Cerebellar cortex (tissue), 1 donor: ENCODE measurements around the gene CASP12.
"Not testable (repeated sequence)": the region's sequence is repeated elsewhere in the genome, so short reads cannot be mapped to it uniquely, and the experiment has no call there.

Experiments
- DNase-seq: peaks from one replicate; pipeline ENCODE4 v3.0.0-alpha.2; 2015; ENCODE audit warnings: low spot score

The CASP12 gene

GRCh38 chr11:104897891-104898684, at the start of gene CASP12:
TSS of gene CASP12 (minus strand) at chr11:104898460.
- peak; percentile 90 for DNase-seq

GRCh38 chr11:104946907-104947306, 48.6 kb upstream of the CASP12 start:
- peak; percentile 19 for DNase-seq

DNA sequence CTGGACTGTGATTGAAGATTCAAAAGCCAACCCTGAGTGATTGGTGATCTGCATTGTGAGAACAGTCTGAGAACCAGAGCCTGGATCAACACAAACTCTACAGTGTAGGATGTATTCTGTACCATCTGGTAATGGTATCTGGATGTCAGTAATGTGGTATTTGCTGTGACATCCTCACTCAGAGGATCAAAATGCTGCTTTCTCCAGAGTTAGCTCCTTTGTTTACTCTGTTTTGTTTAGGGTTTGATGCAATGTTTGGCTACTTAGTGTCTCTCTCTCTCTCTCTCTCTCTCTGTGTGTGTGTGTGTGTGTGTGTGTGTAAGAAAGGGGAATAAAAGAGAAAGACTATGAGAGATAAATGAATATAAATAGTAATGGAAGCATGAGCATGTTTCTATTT, 45.8 kb upstream of the CASP12 start:
- DNase-seq, result no peak

- no peak for DNase-seq
Measured at GRCh38 chr11:104943561-104943960, 45.3 kb upstream of the CASP12 start.

GRCh38 chr11:104934594-104934993, 36.3 kb upstream of the CASP12 start:
- no peak for DNase-seq

DNA sequence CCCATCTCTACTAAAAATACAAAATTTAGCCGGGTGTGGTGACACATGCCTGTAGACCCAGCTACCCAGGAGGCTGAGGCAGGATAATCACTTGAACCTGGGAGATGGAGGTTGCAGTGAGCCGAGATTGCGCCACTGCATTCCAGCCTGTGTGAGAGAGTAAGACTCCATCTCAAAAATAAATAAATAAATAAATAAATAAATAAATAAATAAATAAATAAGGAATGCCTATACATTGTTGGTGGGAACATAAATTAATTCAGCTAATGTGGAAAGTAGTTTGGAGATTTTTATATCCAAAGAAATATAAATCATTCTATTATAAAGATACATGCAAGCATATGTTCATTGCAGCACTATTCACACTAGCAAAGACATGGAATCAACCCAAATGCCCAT, 35.8 kb upstream of the CASP12 start:
- DNase-seq, result not testable (repeated sequence)

GRCh38 chr11:104928811-104929210, 30.6 kb upstream of the CASP12 start:
- DNase-seq, result no peak

DNA sequence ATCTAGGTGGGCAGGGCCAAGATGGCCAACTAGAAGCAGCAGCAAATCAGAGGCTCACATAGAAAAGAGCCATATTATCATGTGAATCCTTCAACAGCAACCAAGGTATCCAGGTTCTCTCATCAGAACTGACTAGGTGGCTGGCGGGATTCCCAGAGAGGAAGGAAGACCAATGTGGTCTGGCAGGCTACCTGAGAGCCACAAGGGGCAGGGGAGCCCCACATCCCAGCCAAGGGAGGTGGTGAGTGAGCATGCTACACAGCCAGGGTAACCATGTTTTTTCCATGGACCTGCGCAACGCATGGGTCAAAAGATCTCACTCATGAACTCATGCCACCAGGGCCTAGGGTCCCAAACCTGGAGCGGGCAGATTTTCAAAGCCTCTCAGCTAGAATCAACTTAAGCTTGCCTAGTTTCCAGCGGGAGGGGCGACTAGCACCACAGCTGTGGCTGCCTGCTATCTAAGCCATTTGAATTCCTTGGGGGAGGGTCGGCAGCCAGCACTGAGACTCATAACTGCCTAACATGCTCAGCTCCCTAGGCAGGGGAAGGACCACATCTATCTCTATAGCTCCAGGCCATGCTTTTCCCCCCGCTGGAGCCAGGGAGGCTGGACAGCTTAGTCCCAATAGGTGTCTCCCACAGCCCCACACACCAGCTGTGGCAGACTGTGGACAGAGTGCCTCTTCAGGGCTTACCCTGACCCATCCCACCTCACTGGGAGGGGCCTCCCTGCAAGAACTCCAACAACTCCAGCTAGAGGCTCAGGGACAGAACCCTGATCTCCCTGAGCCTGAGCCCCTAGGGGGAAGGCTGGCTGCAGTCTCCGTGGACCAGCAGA, 28.7 kb upstream of the CASP12 start:
- DNase-seq, result no peak

DNA sequence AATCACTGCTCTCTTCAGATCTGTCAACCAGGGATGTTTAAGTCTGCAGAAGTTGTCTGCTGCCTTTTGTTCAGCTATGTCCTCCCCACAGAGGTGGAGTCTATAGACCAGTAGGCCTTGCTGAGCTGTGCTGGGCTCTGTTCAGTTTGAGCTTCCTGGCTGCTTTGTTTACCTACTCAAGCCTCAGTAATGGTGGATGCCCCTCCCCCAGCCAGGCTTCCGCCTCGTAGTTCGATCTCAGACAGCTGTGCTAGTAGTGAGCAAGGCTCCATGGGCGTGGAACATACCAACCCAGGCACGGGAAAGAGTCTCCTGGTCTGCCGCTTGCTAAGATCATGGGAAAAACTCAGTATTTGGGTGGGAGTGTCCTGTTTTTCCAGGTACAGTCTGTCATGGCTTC, 27.6 kb upstream of the CASP12 start:
- DNase-seq, result no peak

DNA sequence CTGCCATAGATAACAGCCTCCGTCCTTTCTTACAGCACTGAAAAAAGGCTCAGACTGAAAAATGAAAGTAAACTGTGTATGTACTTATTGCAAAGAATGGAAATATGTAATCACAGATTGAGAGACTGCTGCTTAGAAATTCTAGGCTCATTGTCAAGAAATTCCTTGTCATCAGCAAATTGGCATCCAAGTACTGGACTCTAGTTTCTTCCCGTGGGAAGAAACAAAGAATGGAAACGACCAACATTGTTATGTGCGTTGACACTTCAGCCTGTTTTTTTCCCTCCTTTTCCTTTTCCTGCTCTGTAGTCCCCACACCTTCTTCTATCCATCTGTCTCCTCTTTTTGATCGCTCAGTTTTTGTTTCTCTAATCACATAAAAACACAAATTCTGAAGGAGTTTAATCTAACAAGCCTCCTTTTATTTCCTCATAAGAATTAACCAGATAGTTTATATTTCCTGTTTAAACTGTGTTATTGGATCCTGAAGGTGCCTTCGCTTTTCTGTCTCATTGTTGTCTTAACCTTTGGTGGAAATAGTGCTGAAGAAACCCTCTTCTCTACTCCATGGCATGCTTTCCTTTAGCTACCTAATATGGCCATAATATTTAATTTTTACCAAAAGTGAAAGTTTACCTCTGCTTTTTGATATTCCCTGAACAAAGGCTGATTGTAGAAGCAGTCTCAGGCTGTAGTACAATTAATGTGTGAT, 20.0 kb upstream of the CASP12 start:
- peak; percentile 58 for DNase-seq

- DNase-seq, result peak; percentile 8
Measured at GRCh38 chr11:104917271-104918112, 19.2 kb upstream of the CASP12 start.

DNA sequence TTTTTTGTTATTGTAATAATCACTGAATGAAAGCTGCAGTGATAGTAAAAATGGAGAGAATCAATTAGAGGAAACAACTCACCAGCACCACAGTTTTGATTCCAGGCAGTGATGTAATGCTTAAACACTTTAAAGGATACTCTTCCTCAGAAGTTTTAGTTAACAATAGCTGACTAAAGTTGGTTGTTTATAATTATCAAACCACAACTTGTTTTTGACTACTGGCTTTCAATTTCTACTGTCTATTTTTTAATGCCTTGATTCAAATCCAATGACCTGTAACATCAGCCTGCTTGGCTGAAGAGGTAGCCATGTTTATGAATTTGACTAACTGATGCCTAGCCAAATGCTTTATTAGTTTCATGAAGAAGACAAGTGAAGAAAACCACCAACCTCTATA, 18.2 kb upstream of the CASP12 start:
- no peak for DNase-seq

GRCh38 chr11:104912102-104912501, 13.8 kb upstream of the CASP12 start:
- DNase-seq, result no peak

DNA sequence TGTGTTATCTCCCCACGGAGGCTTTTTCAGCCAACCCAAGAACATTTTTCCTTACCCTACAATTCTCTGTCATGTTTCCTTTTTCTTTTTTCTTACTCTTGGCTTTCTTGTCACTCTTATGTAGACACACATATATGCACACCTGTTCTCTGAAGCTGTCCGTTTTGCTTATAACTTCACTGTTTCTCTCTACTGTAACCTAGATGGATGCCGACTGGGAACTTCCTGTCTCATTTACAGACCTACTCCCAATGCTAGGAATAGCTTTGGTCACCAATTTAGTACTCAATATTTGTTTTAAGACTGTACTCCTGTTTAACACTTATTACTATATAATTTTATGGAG, 9.9 kb upstream of the CASP12 start:
- DNase-seq, result no peak

- DNase-seq, result no peak
Measured at GRCh38 chr11:104907521-104908185, 9.4 kb upstream of the CASP12 start.

GRCh38 chr11:104905271-104905670, 7.0 kb upstream of the CASP12 start:
- DNase-seq, result no peak

DNA sequence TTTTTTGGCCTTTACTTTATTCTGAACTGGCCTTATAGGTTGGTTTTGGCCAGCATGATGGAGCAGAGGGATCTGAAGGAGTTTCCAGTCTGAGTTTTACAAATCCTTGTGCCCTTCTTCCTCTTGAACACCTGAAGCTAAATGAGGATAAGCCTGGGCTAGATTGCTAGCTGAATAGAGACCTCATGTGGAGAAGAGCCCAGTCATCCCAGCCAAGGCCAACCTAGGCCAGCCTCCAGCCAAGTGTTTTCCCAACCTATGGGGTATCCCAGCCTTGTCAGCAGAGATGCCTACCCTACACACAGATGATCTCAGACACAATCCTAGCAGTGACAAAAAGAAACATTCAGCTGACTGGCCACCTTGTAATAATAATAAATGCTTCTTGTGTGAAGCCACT, 966 bp upstream of the CASP12 start:
- DNase-seq, result peak; percentile 26

DNA sequence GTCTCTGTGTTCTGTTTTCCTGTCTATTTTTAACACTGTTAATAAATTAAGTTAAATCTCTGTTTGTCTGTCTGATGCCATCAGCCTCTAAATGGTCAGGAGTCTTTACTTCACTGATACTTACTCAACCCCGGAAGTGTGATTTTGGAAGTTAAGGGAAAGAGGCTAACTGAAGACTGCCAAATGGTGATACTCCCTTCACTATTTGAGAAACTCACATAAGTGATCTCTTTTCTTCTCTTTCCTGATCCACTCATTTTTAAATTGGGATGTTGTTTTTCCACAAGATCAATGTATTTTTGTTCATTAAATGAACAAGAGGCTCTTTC, 389 bp upstream of the CASP12 start:
- no peak for DNase-seq

DNA sequence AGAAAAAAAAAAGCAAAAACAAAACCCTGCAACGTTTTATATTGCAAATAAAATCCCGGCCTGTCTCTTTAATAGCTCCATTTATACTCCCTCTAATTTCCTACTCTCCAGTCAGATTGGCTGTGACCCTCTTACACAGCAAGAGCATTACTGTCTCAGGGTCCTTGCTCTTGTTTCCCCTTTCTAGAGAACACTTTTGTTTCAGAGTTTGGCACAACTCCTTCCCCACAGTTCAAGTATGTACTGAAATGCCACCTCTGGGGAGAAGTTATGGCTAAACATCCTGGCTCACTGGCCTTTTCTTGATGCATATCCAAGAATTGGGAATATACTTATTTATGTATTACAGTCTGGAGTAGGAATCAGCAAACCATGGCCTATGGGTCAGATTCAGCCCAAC, 2.6 kb downstream of the CASP12 start:
- DNase-seq, result peak; percentile 9

DNA sequence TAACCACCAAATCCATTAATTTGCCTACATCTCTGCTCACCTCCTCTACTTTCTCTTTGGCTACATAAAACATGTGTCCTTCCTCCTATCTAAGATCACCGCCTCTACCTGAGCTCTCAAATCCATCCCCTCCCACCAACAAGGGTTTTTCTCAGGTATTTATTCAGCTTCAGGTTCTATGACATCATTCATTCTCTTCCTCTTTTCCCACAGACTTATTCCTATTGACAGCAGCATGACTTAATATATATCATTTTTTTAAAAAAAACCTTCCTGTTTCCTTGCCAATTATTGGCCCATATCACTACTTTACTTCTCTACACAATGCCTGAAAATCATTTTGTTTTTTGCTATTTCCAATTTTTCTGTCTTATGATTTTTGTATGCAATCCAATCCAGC, 4.4 kb downstream of the CASP12 start:
- no peak for DNase-seq

DNA sequence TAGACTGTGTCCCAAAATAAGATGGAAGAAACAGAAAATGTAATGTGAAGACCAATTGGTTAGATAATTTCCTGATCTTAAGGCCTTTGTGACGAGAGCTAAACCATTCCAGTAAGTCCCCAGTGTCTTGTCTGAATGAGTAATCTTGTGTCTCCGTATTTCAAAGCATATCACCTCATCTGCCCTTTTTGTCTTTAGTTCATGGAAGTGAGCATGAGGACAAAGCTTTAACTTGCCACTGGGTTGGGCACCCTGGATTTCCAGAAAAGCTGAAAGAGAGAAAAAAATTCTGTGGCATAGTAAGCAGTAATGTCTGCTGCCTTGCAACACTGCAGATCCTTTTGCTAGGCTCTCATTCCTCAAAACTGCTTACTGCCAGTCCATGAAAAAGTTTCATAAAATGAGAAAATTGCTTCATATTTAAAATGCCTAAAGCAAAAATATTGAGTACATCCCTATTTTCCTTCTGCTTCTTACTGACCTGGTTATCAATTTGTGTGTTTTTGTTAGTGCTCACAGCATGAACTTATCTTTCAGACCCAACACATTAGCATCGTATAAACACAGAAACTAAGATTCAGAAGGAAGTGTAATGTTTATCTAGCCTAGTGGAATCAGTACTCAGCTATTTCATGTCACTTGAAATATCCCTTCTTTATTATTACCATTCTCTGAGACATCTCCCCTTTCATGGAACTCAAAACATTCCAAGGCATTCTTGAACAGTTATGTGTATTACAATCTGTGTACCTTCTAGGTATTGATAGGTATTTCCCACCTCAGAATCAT, 5.3 kb downstream of the CASP12 start:
- DNase-seq, result peak; percentile 12
